Progenitor cell of endocrine pancreas (in vitro differentiated cells): Measurements from ENCODE around the gene TBC1D20. TPM values are rescaled to one million over a fixed set of nuclear protein-coding genes. Genes with fewer than 3 reads are reported as not detected.
A peak's percentile ranks its signal among the peaks of the same experiment; 100 is the strongest.

Source experiments
- DNase-seq: peaks from one replicate; pipeline ENCODE4 v3.0.0; 2021; ENCODE audit warnings: low spot score; ENCODE audit not compliant: unreplicated experiment
- H3K27ac Mint-ChIP-seq: 2 replicates; pipeline ENCODE4 v1.8.0; 2021; ENCODE audit warnings: mild to moderate bottlenecking, moderate library complexity, mixed read lengths
- H3K27me3 Mint-ChIP-seq: 2 replicates; pipeline ENCODE4 v1.8.0; 2021; ENCODE audit warnings: mixed read lengths
- H3K36me3 Mint-ChIP-seq: 2 replicates; pipeline ENCODE4 v1.8.0; 2022; ENCODE audit warnings: mixed read lengths; ENCODE audit not compliant: insufficient read depth
- H3K4me1 Mint-ChIP-seq: 2 replicates; pipeline ENCODE4 v1.8.0; 2021; ENCODE audit warnings: low read depth, mixed read lengths
- H3K4me3 Mint-ChIP-seq: 2 replicates; pipeline ENCODE4 v1.8.0; 2021; ENCODE audit warnings: low read depth, mild to moderate bottlenecking, moderate library complexity, mixed read lengths
- H3K9me3 Mint-ChIP-seq: 2 replicates; pipeline ENCODE4 v1.8.0; 2021; ENCODE audit warnings: low read depth, mixed read lengths
- CTCF ChIP-seq: fragments of 200-600 bp; sonication (generic); IDR thresholded peaks from one replicate; pipeline ENCODE4 v1.5.0; 2021; ENCODE audit warnings: antibody characterized with exemption, mild to moderate bottlenecking; ENCODE audit not compliant: unreplicated experiment
- total RNA-seq: library from RNA; stranded (reverse); gene quantifications from 2 replicates; pipeline ENCODE4 v1.2.1, GENCODE V29; 2021

Gene TBC1D20
- total RNA-seq, 1 donor from 2014 or later: 33.2 TPM

- peaks cover 37% of the 10 kb centered on the region for H3K36me3 Mint-ChIP-seq
Measured at GRCh38 chr20:438571-439469, 23.5 kb downstream of the TBC1D20 start.

GRCh38 chr20:437787-438486 is 24.4 kb downstream of the TBC1D20 start:
- Mint-ChIP-seq H3K4me3 (no peak overlapping the region), H3K36me3 (peaks cover 33% of the 10 kb centered on the region), H3K27me3 (no peaks in the 10 kb centered on the region), H3K9me3 (no peaks in the 10 kb centered on the region), H3K4me1 (no peaks in the 10 kb centered on the region), H3K27ac (no peak overlapping the region)
- no peak for DNase-seq
- no peak for TF ChIP-seq CTCF

More at GRCh38 chr20:438571-439469, 23.5 kb downstream of the TBC1D20 start:
- Mint-ChIP-seq H3K27ac (no peak overlapping the region), H3K27me3 (no peaks in the 10 kb centered on the region), H3K9me3 (no peaks in the 10 kb centered on the region), H3K4me1 (peaks cover 2% of the 10 kb centered on the region), H3K4me3 (no peak overlapping the region)
- DNase-seq: no peak
- TF ChIP-seq CTCF: no peak

GRCh38 chr20:436476-436875 is 25.9 kb downstream of the TBC1D20 start:
- no peaks in the 10 kb centered on the region for H3K27me3 Mint-ChIP-seq
- H3K36me3 Mint-ChIP-seq: peaks cover 27% of the 10 kb centered on the region
- H3K4me3 Mint-ChIP-seq: no peak overlapping the region
- no peak for DNase-seq
- H3K27ac Mint-ChIP-seq: no peak overlapping the region
- H3K4me1 Mint-ChIP-seq: no peaks in the 10 kb centered on the region
- no peak for TF ChIP-seq CTCF
- no peaks in the 10 kb centered on the region for H3K9me3 Mint-ChIP-seq

- no peaks in the 10 kb centered on the region for H3K27me3 Mint-ChIP-seq
- H3K9me3 Mint-ChIP-seq: no peaks in the 10 kb centered on the region
- peak overlapping the region; percentile 37 for H3K27ac Mint-ChIP-seq
- H3K4me1 Mint-ChIP-seq: no peaks in the 10 kb centered on the region
- TF ChIP-seq CTCF: no peak
- H3K4me3 Mint-ChIP-seq: no peak overlapping the region
- DNase-seq: no peak
- peaks cover 24% of the 10 kb centered on the region for H3K36me3 Mint-ChIP-seq
Measured at GRCh38 chr20:435558-435957, 26.8 kb downstream of the TBC1D20 start.

GRCh38 chr20:434661-435419 is 27.5 kb downstream of the TBC1D20 start:
- H3K27ac Mint-ChIP-seq: no peak overlapping the region
- H3K4me1 Mint-ChIP-seq: no peaks in the 10 kb centered on the region
- peaks cover 19% of the 10 kb centered on the region for H3K36me3 Mint-ChIP-seq
- H3K4me3 Mint-ChIP-seq: no peak overlapping the region
- no peaks in the 10 kb centered on the region for H3K9me3 Mint-ChIP-seq
- DNase-seq: no peak
- no peaks in the 10 kb centered on the region for H3K27me3 Mint-ChIP-seq
- no peak for TF ChIP-seq CTCF
